GM19035 (cell line): ENCODE data around the gene SORT1.
"Not testable (repeated sequence)": the region's sequence is repeated elsewhere in the genome, so short reads cannot be mapped to it uniquely, and the experiment has no call there.

Experiments used
- ATAC-seq: cut with Tn5 transposase; IDR thresholded peaks from one replicate; pipeline ENCODE4 v1.9.1; 2021; ENCODE audit not compliant: unreplicated experiment

Gene SORT1

DNA sequence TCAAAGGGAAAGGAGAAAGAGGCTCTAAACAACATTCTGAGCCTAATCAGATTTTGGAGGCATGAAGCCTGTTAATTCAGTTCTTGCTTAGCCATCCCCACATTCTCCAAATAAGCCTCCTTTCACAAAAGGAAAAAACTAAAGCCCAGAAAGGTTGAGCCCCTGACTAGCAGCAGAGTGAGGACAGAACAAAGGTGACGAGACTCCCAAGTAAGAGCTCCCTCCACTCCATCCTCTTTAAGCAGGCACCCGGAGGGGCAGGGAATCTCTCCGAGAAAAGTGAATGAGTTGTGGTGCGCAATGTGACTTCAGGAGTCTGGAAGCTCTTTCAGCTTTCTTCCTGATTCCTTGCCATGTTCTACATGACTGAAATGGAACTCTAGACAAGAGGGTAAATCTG, 47.5 kb downstream of the SORT1 start:
- ATAC-seq, result no peak

DNA sequence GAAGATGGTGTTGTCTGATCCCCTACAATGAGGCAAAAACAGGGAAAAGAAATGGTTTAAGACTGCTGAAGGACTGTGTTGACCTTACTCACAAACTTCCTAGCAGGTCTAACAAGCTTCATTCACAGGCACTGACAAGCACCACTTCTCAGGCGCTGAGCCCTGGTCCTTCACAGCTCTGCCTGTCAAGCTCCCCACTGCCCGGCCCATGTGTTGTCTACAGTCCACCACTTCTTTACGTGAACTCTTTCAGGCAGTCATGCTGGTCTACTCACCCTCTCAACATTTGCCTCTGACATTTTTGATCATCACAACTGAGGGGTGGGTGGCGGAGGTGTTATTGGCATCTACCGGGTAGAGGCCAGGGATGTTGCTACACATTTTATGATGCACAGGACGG, 50.2 kb downstream of the SORT1 start:
- no peak for ATAC-seq

DNA sequence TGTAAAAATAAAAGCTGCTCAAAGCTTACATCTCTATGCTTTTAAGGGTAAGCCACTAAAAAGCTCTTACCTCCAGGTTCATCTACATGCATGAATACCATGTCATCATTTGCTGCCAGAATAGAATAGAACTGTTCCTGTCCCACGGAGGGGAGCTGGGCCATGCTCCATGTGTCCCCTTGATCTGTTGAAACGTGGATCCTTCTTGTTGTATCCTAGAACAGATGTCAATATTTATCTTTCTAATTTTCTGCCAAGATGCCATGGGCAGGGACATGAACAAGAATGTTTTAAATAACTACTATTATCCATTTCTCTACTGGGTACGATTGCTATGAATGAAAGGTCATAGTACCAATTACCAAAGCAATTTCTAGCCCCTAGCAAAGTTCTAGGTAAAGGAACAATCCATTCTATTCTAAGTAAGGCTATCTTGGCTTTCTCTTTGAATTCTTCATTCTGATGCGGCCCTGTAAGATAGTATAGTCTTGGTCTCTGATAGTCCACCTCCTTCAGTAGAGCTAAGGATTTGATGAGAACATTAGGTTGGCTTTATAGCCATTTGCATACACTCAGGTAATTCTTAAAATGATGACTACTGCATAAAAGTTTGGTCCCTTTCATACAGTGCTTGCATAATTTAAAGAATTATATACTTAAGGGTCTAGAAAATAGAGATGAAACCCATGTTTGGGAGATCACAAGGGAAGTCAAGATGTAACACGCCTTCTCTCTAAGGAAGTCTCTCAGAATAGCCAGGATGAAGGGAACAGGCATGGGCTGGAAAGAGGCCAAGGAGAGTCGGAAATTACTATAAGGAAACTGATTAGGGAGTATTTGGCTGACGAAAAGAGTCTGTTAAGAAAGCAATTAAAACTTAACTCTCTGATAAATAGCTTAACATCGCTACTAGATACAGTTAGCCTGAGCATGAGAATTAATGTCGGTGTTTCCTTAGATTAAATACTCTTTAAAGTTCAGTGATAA, 55.5 kb downstream of the SORT1 start:
- ATAC-seq, result no peak

GRCh38 chr1:109338608-109339007, 59.1 kb downstream of the SORT1 start:
- ATAC-seq, result no peak

DNA sequence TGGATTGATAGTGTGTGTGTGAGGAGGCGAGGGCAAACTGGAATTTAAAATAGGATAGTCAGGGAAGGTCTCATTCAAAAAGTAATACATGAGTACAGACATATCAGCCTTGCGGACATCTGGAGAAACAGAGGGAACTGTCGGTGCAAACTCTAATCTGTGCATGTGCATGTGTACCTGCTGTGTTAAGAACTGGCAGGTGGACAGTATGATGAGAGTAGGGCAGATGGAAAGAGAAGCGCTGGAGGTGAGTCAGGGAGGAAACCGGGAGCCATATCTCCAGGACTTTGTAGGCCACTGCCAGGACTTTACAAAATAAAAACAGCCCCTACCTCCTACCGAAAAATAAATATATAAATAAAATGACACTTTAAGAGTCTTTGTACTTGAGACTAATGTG, 59.6 kb downstream of the SORT1 start:
- no peak for ATAC-seq

- ATAC-seq, result no peak
Measured at GRCh38 chr1:109335091-109335490, 62.6 kb downstream of the SORT1 start.

DNA sequence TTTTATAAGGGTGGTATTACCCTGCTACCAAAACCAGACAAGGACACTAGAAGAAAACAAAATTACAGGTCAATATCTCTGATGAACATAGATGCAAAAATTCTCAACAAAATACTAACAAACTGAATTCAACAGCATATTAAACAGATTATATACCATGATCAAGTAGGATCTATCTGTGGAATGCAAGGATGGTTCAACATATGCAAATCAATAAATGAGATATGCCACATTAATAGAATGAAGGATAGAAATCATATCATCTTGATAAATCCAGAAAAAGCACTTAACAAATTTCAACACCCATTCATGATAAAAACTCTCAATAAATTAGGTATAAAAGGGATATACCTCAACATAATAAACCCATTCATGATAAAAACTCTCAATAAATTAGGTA, 66.6 kb downstream of the SORT1 start:
- no peak for ATAC-seq

DNA sequence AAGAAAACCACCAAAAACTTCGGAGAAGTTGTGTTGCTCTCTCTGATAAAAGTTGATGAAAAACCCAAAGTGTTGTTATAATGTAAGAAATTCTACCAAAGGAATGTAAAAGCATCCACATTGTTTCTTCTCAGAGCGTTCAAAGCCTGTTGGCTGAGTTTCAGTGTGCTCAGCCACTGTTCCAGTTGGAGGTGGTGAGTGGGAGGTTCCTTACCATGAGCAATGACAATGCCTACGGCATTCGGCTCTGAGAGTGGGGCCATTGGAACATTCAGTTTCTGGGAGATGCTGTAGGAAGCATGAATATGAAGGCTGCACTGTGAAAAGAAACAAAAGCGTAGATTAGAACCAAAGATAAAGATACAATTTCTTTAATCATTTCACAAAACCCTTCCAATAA, 70.4 kb downstream of the SORT1 start:
- no peak for ATAC-seq

GRCh38 chr1:109322974-109323373, 74.7 kb downstream of the SORT1 start:
- no peak for ATAC-seq

DNA sequence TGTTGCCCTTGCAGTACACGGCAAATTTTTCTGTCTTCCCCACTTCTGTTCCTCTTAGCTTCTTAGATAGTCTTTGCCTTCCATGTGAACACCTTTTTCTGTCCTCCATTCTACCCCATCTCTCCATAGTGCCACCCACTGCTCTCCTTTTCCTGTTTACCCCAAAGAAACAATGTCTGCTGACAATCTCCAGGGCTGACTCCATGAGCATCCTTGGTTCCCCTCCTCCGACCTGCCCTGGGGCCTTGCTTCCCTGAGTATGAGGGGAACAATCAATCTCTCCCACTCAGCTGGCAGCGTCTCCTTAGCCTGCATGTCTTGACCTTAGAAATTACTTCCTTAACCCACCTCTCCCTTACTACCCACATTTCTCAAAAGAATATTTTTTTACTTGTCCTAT, 78.6 kb downstream of the SORT1 start:
- no peak for ATAC-seq

DNA sequence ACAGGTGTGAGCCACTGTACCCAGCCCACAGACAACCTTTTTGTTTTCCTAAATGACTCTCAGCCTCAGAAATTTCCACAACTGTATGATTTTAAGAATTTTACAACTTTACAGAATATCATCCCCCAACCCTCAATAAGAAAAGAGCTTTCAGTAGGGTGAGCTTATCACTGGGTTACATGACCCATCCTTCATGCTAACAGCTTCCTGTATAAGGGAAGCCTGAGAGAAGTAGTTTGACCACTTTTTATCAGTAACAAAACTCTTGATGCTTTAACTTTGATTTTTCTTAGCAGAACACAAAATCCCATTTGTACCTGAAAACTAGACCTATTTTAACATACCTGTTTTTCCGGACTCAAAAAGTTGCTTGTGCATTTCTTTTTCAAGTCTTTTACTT, 81.2 kb downstream of the SORT1 start:
- no peak for ATAC-seq

DNA sequence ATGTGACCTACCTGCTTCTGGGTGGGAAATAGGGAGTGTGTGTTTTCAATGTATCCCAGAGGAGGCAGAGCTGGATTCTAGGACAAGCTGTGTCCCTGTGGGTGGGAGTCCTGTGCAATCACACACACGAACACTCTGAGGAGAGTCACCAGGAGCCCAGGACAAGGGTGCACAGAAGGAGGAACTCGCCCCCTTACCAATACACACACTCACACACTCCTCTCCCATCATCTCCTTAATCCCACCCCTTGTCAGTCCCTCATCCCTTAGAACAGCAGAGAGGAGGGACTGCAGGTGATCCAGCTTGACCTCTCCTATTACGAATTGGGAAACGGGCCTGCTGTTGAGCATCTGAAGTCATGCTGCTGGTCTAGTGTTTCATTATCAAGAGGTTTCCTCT, 82.4 kb downstream of the SORT1 start:
- ATAC-seq, result no peak

DNA sequence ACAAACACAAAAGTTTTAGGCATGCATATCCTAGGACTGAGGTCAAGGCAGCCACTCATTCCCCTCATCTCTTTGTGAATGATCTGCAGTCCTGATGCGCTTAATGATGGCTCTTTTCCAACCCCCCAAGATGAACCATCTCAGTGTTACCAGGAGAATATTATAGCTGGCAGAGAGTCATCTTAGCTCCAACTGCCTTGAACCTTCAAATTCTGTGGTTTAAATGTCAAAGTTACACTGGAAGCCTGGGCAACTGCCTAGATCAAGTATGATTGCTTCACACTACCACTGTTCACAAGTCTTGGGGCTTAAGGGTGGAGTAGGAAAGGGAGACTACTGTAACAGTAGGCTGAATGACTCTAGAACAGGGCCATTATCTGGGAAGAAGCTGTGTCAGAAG, 82.9 kb downstream of the SORT1 start:
- ATAC-seq, result no peak

DNA sequence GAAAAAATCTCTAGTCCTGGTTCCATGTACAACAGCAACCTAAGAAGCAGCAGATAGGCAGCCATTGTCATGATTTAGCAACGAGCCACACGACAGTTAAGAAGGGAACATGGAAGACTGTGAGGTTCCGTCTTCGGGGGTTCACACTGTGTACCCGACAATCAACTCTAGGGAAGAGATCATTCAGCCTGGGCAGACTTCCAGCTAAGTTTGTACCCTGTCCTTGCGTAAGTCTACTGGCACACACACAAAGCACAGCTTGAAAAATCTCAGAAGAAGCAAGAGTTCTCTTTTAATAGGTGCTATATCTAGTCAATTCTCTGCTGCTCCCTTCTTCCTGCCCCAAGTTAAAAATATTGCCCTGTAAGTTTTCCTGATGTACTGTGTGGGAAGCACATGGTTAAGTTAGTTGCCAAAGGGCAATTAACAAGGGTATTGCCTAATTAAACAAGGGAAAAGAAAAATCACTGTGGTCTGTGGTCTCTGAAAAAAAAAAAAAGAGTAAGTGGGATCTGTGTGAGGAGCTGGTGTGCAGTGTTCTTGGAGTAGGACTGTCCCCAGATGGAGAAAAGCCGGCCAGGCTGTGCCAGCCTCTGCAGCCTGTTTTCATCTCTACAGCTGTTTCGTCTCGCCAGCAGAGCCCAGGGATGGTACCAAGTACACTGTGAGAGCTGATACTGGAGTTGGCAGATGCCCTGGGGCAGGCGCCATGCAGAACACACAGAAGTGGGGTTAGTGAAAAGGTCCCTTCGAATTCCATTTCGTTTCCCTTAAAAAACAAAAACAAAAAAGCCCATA, 84.5 kb downstream of the SORT1 start:
- ATAC-seq, result no peak

DNA sequence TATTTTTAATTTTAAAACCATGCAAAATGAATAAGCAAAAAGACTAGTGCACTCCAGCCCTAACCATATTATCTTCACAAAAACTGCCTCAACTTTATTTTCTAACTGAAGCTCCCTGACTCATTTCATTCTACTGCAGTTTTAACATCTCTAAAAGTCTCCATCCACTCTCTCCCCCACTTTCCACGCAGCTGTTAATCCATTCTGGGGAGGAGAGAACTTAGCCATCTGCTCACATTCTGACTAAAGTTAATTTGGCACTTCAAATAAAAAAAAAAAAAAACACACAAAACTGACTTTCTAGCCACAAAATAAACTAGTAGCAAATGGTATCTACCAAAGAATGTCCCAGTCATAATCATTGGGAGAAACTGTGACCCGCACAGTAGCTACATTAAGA, 85.5 kb downstream of the SORT1 start:
- ATAC-seq, result no peak

DNA sequence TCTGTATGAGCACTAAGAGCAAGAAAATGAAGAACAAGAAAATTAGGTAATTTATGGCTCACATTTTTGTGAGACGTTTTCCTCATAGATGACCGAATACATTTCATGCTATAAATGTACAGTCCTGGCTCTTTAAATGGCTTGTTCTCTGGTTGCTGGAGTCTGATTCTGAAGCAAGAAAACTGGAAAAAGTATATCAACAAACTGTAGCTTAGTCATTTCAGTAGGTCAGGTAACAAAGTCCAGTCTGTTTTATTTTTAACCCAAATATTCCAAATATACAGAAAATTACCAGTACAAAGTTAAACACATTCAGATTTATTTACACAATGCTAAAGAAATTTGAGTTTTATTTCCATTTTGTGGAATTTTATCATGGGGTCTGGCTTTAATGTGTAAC, 88.4 kb downstream of the SORT1 start:
- no peak for ATAC-seq

DNA sequence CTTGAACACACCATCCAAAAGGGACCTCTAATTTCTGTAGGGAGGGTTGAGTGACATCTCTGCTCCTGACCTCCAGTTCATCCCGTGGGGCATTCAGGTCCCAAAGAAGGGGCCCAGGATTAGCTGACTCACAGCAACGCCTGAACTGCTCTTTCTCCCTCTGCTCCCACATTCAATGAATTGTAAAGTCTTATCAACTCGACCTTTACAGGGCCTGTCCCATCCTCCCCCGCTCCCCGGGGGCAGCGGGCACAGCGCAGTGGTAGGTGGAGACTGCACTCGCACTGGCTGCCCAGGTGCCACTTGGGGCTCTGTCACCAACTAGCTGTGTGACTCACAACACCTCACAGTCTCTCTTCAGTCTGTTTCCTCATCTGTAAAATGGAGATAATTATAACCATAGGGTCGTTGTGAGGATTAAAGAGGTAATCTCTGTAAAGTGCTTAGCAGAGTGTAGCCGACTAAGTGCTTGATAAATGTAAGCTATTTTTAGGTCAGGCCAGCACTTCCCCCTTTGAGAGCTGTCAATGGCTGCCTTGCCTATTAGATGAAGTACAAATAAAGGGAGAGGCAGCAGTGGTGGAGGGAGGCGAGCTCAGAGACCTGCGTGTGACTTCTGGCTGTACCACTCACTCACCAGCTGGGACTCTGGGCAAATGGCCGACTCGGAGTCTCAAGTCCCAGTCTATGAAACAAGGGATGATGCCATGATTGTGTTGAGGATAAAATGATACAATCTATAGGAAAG, 90.3 kb downstream of the SORT1 start:
- ATAC-seq, result no peak

GRCh38 chr1:109306832-109307273, 90.9 kb downstream of the SORT1 start, which contains the start of gene MYBPHL:
Gene MYBPHL (minus strand): TSS chr1:109307011. CDS start chr1:109306991, 20 bp downstream.
- no peak for ATAC-seq

GRCh38 chr1:109305991-109306390, 91.7 kb downstream of the SORT1 start:
- ATAC-seq, result not testable (repeated sequence)

DNA sequence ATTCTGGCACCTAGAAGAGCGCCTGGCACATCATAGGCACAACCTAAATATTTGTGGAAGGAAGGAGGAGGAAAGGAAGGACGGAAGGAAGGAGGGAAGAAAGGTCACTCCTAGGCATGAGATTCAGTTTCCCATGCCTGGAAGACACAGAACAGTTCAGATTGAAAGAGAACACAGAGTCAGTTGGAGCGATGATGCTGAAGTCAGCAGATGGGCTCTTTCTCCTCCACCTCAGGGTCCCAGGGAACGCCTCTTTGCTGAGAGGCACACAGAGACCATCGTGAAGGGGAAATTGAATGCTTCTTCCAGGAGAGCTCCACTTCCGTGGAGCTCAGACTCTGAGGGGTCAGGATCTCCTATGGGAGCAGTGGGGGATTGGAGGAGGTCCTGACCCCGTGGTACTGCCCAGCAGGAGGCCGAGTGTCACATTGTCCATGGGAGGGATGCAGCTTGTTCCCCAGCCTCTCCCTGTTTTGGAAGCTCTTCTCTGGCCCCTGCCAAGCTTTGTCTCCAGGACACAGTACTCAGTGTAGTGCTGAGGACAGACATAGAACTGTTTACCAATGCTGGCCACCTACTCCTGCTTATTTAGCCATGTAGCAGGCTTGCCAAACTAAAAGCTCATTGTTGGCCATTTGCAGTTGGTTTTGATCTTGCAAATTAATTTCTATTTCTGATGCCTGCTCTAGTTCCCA, 93.3 kb downstream of the SORT1 start:
- ATAC-seq, result no peak

- no peak for ATAC-seq
Measured at GRCh38 chr1:109301874-109302273, 95.8 kb downstream of the SORT1 start.
